Dermis lymphatic vessel endothelial cell (primary cell): ENCODE data around the gene ATP6V1C2. TPM values are rescaled to one million over a fixed set of nuclear protein-coding genes. Genes with fewer than 3 reads are reported as not detected.

ENCODE experiments used
- total RNA-seq: library from RNA; depleted of rRNA; stranded (reverse); fragments of >200 nt; gene quantifications from 2 replicates; pipeline ENCODE4 v1.2.1, GENCODE V29; 2014

The ATP6V1C2 gene, protein sequence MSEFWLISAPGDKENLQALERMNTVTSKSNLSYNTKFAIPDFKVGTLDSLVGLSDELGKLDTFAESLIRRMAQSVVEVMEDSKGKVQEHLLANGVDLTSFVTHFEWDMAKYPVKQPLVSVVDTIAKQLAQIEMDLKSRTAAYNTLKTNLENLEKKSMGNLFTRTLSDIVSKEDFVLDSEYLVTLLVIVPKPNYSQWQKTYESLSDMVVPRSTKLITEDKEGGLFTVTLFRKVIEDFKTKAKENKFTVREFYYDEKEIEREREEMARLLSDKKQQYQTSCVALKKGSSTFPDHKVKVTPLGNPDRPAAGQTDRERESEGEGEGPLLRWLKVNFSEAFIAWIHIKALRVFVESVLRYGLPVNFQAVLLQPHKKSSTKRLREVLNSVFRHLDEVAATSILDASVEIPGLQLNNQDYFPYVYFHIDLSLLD
- total RNA-seq = under 0.01 TPM in 2 replicates

DNA sequence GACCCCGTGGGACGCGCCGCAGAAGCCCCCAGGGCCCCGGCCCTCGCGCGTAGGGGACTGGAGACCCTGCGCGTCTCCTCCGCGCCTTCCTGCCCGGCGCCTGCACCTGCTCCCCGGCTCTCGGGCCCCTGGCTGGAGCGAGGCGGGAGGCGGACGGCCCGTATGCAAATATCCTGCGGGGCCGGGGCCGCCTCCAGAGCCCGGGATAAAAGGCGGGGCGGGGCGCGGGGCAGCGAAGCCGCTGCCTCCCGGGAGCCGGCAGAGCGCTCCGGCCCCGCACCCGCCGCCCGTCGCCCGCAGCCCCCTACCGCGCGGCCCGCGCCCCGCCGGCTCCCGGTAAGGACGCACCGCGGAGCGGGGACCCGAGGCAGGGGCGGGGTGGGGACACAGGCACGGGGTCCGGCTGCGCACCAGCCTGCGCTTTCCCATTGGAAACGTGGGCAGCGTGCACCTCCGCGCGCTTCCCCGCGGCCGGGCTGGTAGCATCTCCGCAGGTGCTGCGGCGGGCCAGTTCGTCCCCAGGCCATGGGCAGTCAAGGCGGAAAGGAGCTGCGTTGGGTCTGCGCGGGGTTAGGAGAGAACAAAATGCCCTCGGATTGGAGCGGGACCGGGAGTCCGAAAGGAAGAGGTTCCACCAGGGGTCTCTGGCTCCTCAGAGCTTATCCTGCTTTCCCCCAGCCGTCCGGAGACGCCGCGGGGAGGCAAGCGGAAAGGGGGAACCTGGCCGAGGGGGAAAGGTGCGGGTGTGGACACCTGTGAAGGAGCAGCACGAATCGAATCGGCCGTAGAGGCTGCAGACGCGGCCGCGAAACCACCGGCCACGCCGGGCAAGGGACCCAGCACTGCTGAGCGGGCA, at the start of gene ATP6V1C2:
Gene ATP6V1C2, plus strand, starts transcription at position 235 of the 856 bp plus-strand sequence. CDS start 1,220 bp downstream, outside the sequence.

DNA sequence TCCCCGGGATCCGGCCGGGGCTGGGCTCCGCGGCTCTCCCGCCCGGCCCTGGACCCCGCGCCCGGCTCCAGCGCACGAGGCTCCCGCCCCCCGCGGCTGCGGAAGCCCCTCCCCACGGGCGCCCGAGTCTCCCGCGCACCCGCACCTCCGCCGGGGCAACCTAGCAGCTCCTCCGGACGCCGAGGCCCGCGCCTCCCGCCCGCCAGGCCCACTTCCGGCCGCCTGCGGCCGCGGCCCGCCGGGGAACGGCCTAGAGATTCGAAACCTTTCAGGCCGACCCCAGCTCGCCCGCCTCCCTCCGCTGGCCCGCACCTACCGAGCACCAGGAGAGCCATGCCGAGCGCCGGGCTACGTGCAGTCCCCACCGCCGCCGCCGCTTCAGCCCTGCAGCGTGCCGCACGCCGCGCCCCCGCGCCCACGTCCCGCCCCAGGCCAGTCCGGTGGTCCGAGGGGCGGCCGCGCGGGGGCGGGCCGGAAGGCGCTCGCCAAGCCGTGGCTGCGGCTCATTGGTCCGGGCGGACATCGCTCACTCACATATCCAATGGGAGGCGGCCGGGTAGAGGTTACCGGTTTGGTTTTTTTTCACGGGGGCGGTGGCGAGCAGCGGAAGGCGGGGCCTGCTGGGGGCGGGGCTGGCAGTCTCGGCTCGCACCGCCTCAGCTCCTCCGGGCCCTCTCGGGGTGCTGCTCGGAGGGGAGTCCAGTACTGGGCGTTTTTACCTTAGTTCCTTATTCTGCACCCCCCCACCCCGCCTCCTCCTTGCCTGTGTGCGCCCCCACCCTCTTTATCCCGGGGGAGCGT, 91.1 kb downstream of the ATP6V1C2 start, which contains the start of gene PDIA6:
Gene PDIA6, minus strand, starts transcription at position 424 of the 801 bp plus-strand sequence. Its CDS starts 89 bp downstream, at position 335.

Other genes starting within 250 kb of the ATP6V1C2 start
- gene NOL10, start 31.7 kb upstream of the ATP6V1C2 start, total RNA-seq = 20.6 and 31.5 TPM in 2 replicates
- gene PDIA6, start 91.2 kb downstream of the ATP6V1C2 start, total RNA-seq = 412 and 421 TPM in 2 replicates
- gene KCNF1, start 190.3 kb downstream of the ATP6V1C2 start, total RNA-seq = 3.4 and 7.3 TPM in 2 replicates